HG02943 (cell line): Measurements from ENCODE around the gene FAM210B.
"Not testable (repeated sequence)": the region's sequence is repeated elsewhere in the genome, so short reads cannot be mapped to it uniquely, and the experiment has no call there.

Experiments
- ATAC-seq: cut with Tn5 transposase; IDR thresholded peaks from one replicate; pipeline ENCODE4 v1.9.1; 2021; ENCODE audit warnings: mild to moderate bottlenecking, low read depth, moderate library complexity; ENCODE audit not compliant: unreplicated experiment

FAM210B gene

GRCh38 chr20:56391596-56392131 is 32.9 kb downstream of the FAM210B start:
- ATAC-seq, result peak; percentile 45

- ATAC-seq, result peak; percentile 93
Measured at GRCh38 chr20:56392132-56392880, 33.5 kb downstream of the FAM210B start, which contains the start of the genes AURKA and CSTF1. TSS of gene AURKA (minus strand) at chr20:56392215. CDS start at chr20:56388197, 4,018 bp downstream. TSS of gene CSTF1 (plus strand) at chr20:56392645. CDS start at chr20:56395553, 2,908 bp downstream.

GRCh38 chr20:56392881-56393482 is 34.2 kb downstream of the FAM210B start:
- no peak for ATAC-seq

- no peak for ATAC-seq
Measured at GRCh38 chr20:56393653-56394052, 34.9 kb downstream of the FAM210B start.

GRCh38 chr20:56395166-56395565 is 36.4 kb downstream of the FAM210B start:
- no peak for ATAC-seq

GRCh38 chr20:56400001-56400640 is 41.3 kb downstream of the FAM210B start:
- no peak for ATAC-seq

GRCh38 chr20:56403465-56403864 is 44.7 kb downstream of the FAM210B start:
- ATAC-seq, result no peak

GRCh38 chr20:56405356-56405755 is 46.6 kb downstream of the FAM210B start:
- ATAC-seq, result not testable (repeated sequence)

- no peak for ATAC-seq
Measured at GRCh38 chr20:56406910-56407309, 48.1 kb downstream of the FAM210B start.

- no peak for ATAC-seq
Measured at GRCh38 chr20:56409521-56409920, 50.7 kb downstream of the FAM210B start.

GRCh38 chr20:56409956-56410355 is 51.2 kb downstream of the FAM210B start:
- ATAC-seq, result no peak

- not testable (repeated sequence) for ATAC-seq
Measured at GRCh38 chr20:56411287-56411686, 52.5 kb downstream of the FAM210B start.

GRCh38 chr20:56411759-56412472 is 53.1 kb downstream of the FAM210B start, which contains the start of gene CASS4:
TSS of gene CASS4 (plus strand) at chr20:56412260. CDS start at chr20:56412459, 199 bp downstream.
- peak; percentile 74 for ATAC-seq

- no peak for ATAC-seq
Measured at GRCh38 chr20:56412473-56412790, 53.7 kb downstream of the FAM210B start.

GRCh38 chr20:56412949-56413348 is 54.2 kb downstream of the FAM210B start:
- ATAC-seq, result no peak

- no peak for ATAC-seq
Measured at GRCh38 chr20:56414842-56415765, 56.3 kb downstream of the FAM210B start.

- no peak for ATAC-seq
Measured at GRCh38 chr20:56417402-56417801, 58.6 kb downstream of the FAM210B start.

GRCh38 chr20:56417911-56418310 is 59.1 kb downstream of the FAM210B start:
- ATAC-seq, result no peak
